GM20000 (cell line): Measurements from ENCODE around the gene SP4.

Experiments
- DNase-seq: peaks from one replicate; pipeline ENCODE4 v3.0.0; 2012; ENCODE audit warnings: low spot score
- TF ChIP-seq, protein P1 (sequence below): IDR thresholded peaks from 2 replicates; pipeline ENCODE4 v1.5.1; 2012; ENCODE audit warnings: mild to moderate bottlenecking, control low read depth; ENCODE audit errors: extremely low read depth, missing control alignments

SP4 gene

DNA sequence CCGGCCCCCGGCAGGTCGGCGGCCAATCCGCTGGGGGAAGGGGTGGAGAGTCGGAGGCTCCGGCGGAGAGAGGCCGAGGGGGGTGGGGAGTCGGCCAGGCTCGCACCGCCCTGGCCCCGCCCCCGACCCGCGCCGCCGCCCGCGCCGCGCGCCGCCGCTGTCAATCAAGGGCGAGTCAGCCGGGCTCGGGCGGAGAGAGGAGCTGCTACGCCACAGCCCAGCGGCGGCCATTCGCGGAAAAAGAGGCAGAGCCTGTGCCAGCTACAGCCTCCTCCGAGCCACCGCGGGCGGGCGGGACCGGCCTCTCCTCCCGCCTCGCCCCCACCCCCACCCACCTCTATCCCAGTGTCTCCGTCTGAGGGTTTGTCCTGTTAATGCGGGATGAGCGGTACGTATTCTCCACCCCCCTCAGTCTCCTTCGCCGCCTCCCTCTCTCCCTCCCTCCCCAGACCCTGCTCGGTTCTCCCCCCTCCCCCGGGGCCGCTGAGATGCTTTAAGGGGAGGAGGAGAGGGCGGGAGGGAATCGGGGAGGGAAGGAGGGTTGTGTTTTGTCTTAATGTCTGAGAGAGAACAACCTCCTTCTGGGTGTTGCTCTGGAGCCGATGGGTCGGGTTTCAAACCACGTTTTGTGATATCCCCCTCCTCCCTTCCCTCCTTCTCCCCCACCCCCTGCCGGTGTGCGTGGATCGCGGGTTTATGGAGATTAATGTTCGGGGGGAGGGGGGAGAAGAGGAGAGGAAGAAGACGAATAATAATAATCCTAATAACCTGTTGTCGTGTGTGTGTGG, at the start of gene SP4:
Gene SP4 (plus strand): TSS at position 213 of the 788 bp plus-strand sequence. CDS start 169 bp downstream, at position 382.
- DNase-seq: peak; percentile 97
- TF ChIP-seq, protein P1, sequence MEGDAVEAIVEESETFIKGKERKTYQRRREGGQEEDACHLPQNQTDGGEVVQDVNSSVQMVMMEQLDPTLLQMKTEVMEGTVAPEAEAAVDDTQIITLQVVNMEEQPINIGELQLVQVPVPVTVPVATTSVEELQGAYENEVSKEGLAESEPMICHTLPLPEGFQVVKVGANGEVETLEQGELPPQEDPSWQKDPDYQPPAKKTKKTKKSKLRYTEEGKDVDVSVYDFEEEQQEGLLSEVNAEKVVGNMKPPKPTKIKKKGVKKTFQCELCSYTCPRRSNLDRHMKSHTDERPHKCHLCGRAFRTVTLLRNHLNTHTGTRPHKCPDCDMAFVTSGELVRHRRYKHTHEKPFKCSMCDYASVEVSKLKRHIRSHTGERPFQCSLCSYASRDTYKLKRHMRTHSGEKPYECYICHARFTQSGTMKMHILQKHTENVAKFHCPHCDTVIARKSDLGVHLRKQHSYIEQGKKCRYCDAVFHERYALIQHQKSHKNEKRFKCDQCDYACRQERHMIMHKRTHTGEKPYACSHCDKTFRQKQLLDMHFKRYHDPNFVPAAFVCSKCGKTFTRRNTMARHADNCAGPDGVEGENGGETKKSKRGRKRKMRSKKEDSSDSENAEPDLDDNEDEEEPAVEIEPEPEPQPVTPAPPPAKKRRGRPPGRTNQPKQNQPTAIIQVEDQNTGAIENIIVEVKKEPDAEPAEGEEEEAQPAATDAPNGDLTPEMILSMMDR: no peak

DNA sequence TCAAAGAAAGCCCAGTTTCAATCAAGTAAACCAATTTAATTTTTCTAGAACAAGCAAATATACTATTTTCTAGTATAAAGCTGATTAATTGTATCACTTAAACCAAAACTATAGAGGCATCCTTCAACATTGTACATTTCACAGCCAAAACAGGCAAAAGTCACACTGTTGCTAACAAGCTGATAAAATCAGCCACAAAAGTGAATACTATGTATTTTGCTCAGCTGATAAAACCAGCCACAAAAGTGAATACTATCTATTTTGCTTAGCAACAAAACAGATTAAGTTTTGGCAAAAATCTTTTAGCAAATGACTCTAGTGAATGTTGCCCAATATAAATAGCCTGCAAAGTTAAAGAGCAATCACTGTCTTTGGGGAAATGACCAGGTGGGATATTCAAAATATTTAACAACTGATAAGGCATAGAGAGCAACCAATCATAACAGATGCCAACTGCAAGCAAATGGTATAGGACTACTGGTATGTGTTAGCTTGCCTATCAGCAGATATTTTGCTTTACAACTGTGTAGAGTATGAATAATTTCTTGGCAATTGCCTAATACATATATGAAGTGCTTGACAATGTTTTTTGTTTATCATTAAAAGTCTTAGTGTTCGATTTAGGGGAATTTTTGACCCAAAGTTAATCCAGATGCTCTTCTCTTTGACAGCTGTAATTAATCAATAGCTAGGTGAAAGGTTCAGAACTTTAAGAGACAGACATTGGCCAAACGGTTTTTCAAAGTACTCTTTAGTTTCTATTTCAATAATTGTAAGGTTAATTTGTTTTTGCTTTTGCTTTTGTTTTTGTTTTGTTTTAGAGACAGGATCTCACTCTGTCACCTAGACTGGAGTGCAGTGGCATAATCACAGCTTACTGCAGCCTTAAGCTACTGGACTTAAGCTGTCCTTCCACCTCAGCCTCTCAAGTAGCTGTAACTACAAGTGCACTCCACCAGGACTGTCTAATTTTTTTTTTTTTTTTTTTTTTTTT, 44.4 kb upstream of the SP4 start:
- no peak for DNase-seq

GRCh38 chr7:21393937-21394336, 33.9 kb upstream of the SP4 start:
- no peak for DNase-seq
- TF ChIP-seq, protein P1: no peak

More for the DNA sequence above, 44.4 kb upstream of the SP4 start:
- TF ChIP-seq, protein P1: no peak

- DNase-seq: no peak
- TF ChIP-seq, protein P1: no peak
These were observed 25.9 kb upstream of the SP4 start for GRCh38 chr7:21401944-21402343.

- no peak for DNase-seq
These were observed 19.9 kb upstream of the SP4 start for GRCh38 chr7:21407796-21408480.

DNA sequence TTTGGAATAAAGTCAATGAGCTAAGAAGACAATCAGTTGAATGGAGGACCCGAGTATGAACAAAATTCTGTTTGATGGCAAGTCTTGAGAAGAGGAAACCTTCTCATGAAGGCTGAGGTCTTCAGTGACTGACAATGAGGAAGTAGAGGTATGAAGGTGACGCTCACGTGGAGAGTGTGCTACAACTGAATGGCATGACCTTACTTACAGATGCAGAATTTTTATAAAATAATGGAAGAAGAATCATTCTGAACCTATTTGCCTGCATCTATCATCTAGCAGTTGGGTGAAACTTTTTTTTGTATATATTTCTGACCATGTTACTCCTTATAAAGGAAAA, 19.4 kb upstream of the SP4 start:
- TF ChIP-seq, protein P1: no peak

More at GRCh38 chr7:21407796-21408480, 19.9 kb upstream of the SP4 start:
- TF ChIP-seq, protein P1: no peak

More for the DNA sequence above, 19.4 kb upstream of the SP4 start:
- no peak for DNase-seq
